ENCODE results near the gene PPP1R15A.
"Not testable (repeated sequence)": the region's sequence is repeated elsewhere in the genome, so short reads cannot be mapped to it uniquely, and the experiment has no call there.

The PPP1R15A gene

GRCh38 chr19:48878196-48879024 is 6.2 kb downstream of the PPP1R15A start:
- no peak for DNase-seq (ENCODE audit: low read depth, low spot score)
- H3K4me3 ChIP-seq (ENCODE audit: low read length), result no peak overlapping the region

- H3K4me3 ChIP-seq (ENCODE audit: low read length), result no peak overlapping the region
- no peak for DNase-seq (ENCODE audit: low read depth, low spot score)
Observed at GRCh38 chr19:48879025-48879637, 6.9 kb downstream of the PPP1R15A start.

GRCh38 chr19:48879696-48880095 is 7.5 kb downstream of the PPP1R15A start:
- DNase-seq (ENCODE audit: low read depth, low spot score); H3K4me3 ChIP-seq (ENCODE audit: low read length): not testable (repeated sequence)

- no peak overlapping the region for H3K4me3 ChIP-seq (ENCODE audit: low read length)
- no peak for DNase-seq (ENCODE audit: low read depth, low spot score)
Observed at GRCh38 chr19:48881741-48882657, 9.8 kb downstream of the PPP1R15A start.

GRCh38 chr19:48883726-48884125 is 11.5 kb downstream of the PPP1R15A start:
- H3K4me3 ChIP-seq (ENCODE audit: low read length), result no peak overlapping the region
- DNase-seq (ENCODE audit: low read depth, low spot score), result no peak

- DNase-seq (ENCODE audit: low read depth, low spot score), result no peak
- H3K4me3 ChIP-seq (ENCODE audit: low read length), result no peak overlapping the region
Observed at GRCh38 chr19:48887861-48888612, 15.8 kb downstream of the PPP1R15A start.

GRCh38 chr19:48889496-48889895 is 17.3 kb downstream of the PPP1R15A start:
- H3K4me3 ChIP-seq (ENCODE audit: low read length); DNase-seq (ENCODE audit: low read depth, low spot score): not testable (repeated sequence)

- H3K4me3 ChIP-seq (ENCODE audit: low read length), result no peak overlapping the region
- no peak for DNase-seq (ENCODE audit: low read depth, low spot score)
Observed at GRCh38 chr19:48890551-48890950, 18.3 kb downstream of the PPP1R15A start.

- no peak for DNase-seq (ENCODE audit: low read depth, low spot score)
Observed at GRCh38 chr19:48895226-48895625, 23.0 kb downstream of the PPP1R15A start.

GRCh38 chr19:48896191-48896720 is 24.0 kb downstream of the PPP1R15A start:
- no peak overlapping the region for H3K4me3 ChIP-seq (ENCODE audit: low read length)
- no peak for DNase-seq (ENCODE audit: low read depth, low spot score)

More at GRCh38 chr19:48895226-48895625, 23.0 kb downstream of the PPP1R15A start:
- H3K4me3 ChIP-seq (ENCODE audit: low read length), result no peak overlapping the region

GRCh38 chr19:48897181-48897580 is 25.0 kb downstream of the PPP1R15A start:
- no peak overlapping the region for H3K4me3 ChIP-seq (ENCODE audit: low read length)
- no peak for DNase-seq (ENCODE audit: low read depth, low spot score)

GRCh38 chr19:48899386-48899749 is 27.1 kb downstream of the PPP1R15A start:
- not testable (repeated sequence) for DNase-seq (ENCODE audit: low read depth, low spot score)
- peak overlapping the region; percentile 69 for H3K4me3 ChIP-seq (ENCODE audit: low read length)

GRCh38 chr19:48899781-48900476 is 27.7 kb downstream of the PPP1R15A start, which contains the start of gene NUCB1:
TSS of gene NUCB1 (plus strand) at chr19:48900312. CDS start at chr19:48900797, 485 bp downstream.
- DNase-seq (ENCODE audit: low read depth, low spot score), result peak; percentile 96
- H3K4me3 ChIP-seq (ENCODE audit: low read length), result peak within 1 kb of the TSS; percentile 69

GRCh38 chr19:48900477-48901406 is 28.5 kb downstream of the PPP1R15A start:
- no peak for DNase-seq (ENCODE audit: low read depth, low spot score)
- peak overlapping the region; percentile 69 for H3K4me3 ChIP-seq (ENCODE audit: low read length)

GRCh38 chr19:48902291-48902690 is 30.1 kb downstream of the PPP1R15A start:
- DNase-seq (ENCODE audit: low read depth, low spot score); H3K4me3 ChIP-seq (ENCODE audit: low read length): not testable (repeated sequence)

- DNase-seq (ENCODE audit: low read depth, low spot score); H3K4me3 ChIP-seq (ENCODE audit: low read length): not testable (repeated sequence)
Observed at GRCh38 chr19:48903788-48904187, 31.6 kb downstream of the PPP1R15A start.

GRCh38 chr19:48905664-48906063 is 33.4 kb downstream of the PPP1R15A start:
- H3K4me3 ChIP-seq (ENCODE audit: low read length), result no peak overlapping the region
- DNase-seq (ENCODE audit: low read depth, low spot score), result no peak
